GM19463 (cell line): ENCODE measurements around the gene AUTS2.

Experiments used
- ATAC-seq: cut with Tn5 transposase; IDR thresholded peaks from one replicate; pipeline ENCODE4 v1.9.1; 2021; ENCODE audit warnings: mild to moderate bottlenecking, moderate library complexity; ENCODE audit not compliant: unreplicated experiment

Gene AUTS2

GRCh38 chr7:70313271-70313670 lies 715.0 kb downstream of the AUTS2 start:
- ATAC-seq, result no peak

GRCh38 chr7:70313687-70314086 lies 715.4 kb downstream of the AUTS2 start:
- no peak for ATAC-seq

- ATAC-seq, result no peak
These were observed 715.9 kb downstream of the AUTS2 start for GRCh38 chr7:70314221-70314620.

DNA sequence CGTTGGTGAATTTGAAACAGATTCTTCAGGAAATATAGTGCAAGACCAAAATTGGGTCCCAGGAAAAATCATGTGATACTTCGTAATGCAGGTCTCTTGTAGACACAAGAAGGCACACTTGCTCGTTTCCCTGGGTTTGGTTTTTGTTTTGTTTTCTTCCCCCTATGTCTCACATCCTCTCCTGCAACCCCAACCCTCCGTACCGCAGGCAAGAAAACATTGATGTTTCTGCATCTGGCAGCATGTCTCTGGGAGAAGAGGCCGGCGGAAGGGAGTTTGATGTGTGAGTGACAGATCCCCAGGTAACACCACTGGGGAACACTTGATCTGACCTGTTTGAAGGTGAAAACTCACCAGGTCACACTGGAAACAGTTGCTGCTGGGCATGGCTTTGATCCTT lies 718.5 kb downstream of the AUTS2 start:
- no peak for ATAC-seq

DNA sequence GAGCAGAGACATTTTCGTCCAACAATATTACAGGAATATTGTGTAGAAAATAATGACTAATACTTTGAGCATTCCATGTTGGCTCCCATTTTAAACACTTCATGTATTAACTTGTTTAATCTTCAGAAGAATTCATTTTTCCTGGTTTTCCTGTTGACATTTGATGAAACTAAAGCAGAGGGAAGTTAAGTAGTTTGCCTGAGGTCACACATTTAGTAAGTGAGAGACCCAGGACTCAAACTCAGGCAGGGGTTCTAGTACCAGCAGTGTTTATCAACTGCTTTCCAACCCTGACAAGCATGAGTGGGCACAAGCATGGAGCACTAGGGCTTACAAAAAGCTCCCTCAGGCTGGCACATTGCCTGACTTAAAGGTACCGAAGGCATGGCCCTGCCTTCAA lies 719.1 kb downstream of the AUTS2 start:
- no peak for ATAC-seq

GRCh38 chr7:70318511-70318910 lies 720.2 kb downstream of the AUTS2 start:
- no peak for ATAC-seq

GRCh38 chr7:70319057-70319456 lies 720.8 kb downstream of the AUTS2 start:
- ATAC-seq, result no peak

DNA sequence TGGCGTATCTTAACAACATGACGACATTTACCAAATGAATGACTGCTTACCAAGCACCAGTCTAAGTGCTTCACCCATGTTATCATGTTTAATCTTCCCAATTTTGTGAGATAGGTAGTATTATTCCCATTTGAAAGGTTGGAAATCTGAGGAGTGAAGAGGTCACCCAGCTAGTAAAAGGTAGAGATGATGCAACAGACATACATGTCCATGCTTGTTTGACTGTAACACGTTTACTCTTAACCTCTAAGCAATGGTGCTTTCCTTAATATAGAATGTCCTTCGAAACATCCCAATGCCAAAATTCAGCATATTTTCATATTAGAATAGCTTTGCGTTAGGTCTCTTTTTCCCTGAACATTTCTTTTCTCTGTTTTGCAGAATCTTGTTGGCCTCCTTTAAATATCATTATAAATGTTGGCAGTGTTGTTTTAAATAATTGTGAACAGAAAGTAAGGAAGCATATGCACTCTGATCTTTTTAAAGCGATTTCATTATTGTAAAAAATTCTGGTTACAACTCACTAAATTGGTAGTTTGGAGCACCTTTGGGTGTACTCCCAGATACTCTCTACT lies 722.8 kb downstream of the AUTS2 start:
- no peak for ATAC-seq

- ATAC-seq, result no peak
These were observed 724.6 kb downstream of the AUTS2 start for GRCh38 chr7:70322856-70323255.

GRCh38 chr7:70325509-70326101 lies 727.3 kb downstream of the AUTS2 start:
- ATAC-seq, result no peak

- no peak for ATAC-seq
These were observed 736.0 kb downstream of the AUTS2 start for GRCh38 chr7:70334295-70334694.

GRCh38 chr7:70334871-70335270 lies 736.6 kb downstream of the AUTS2 start:
- no peak for ATAC-seq

- no peak for ATAC-seq
These were observed 738.3 kb downstream of the AUTS2 start for GRCh38 chr7:70336536-70336935.

DNA sequence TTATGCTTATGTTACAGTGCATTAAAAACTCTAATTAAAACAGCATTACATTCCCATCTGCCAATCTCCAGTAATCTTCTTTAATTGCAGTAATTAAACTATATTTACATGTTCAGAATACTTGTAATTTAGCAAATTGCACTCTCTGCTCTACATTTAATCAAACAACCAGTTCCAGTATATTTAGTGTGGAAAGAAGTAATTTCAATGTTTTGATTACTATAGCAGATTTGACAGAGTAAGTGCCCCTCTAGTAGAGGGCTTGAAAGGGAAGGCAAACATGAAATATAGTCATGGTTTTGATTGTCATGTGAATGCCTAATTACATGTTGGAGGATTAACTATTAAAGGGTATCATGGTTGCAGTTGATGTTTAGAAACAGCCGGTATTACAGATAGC lies 739.7 kb downstream of the AUTS2 start:
- no peak for ATAC-seq

DNA sequence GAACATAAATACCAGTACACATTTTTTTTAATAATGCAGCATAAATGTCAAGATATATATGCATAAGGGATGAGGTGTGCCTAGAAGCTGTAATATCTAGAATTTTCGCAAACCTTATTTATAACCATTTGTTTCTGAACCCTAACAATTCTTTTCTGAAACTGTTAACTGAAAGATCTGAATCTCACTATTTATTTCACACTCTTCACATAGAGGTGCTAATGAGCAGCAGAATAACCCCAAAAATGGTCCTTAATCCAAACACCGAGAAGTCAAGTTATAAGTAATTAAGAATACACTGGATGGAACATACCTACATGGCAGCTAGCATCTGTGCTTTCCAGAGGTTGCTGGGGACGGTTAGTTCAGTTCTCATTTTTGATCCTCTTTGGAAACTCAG lies 742.0 kb downstream of the AUTS2 start:
- ATAC-seq, result no peak

GRCh38 chr7:70341446-70341845 lies 743.2 kb downstream of the AUTS2 start:
- ATAC-seq, result no peak

DNA sequence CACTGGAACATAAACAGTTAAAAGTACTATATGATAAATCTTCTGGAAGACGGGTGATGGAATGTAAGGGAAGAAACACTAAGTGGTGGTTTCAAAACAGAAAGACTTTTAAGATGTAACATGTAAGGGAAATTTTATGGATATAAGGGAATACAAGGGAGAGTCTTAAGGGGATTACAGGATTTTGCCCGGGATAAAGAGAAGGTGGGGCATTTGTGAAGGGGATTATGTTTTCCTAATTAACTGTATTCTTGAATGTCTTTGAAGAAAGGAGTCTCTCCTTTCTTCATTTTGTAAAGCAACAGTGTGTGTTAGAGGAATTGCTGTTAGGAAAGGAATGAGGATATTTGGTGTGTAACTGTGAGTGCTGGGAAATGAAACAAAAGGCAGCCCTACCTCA lies 745.2 kb downstream of the AUTS2 start:
- ATAC-seq, result no peak

GRCh38 chr7:70344726-70345125 lies 746.5 kb downstream of the AUTS2 start:
- ATAC-seq, result no peak

- ATAC-seq, result no peak
These were observed 748.7 kb downstream of the AUTS2 start for GRCh38 chr7:70346844-70347462.

- ATAC-seq, result peak; percentile 84
These were observed 749.4 kb downstream of the AUTS2 start for GRCh38 chr7:70347463-70348254.

- ATAC-seq, result no peak
These were observed 750.8 kb downstream of the AUTS2 start for GRCh38 chr7:70349031-70349430.

DNA sequence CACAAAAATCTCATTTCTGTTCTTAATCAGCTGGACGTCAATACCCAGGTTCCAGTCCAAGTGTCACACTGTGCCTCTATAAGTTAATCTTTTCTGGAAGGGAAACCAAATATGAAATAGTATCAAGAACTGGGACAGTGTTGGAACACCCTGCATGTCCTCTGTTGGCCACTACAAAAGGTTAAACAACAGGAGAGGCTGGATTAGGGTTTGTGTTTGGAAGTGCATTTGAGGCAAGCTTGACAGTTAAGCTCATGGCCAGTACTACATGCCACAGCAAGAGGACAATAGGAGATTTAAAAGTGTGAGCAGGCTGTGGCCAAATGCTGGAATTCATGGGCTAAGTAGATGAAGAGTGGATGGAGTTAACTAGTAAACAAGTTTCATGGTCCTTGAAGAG lies 751.5 kb downstream of the AUTS2 start:
- no peak for ATAC-seq
